ENCODE measurements around the gene EIF5A. TPM values are rescaled to one million over a fixed set of nuclear protein-coding genes. Genes with fewer than 3 reads are reported as not detected.

EIF5A gene
- total and polyA plus RNA-seq, 9 of the 15 experiments (the other 6 are each of a cell fraction or from before 2014, with no cell fraction given): 22.9 to 1,163 (median 772) TPM

DNA sequence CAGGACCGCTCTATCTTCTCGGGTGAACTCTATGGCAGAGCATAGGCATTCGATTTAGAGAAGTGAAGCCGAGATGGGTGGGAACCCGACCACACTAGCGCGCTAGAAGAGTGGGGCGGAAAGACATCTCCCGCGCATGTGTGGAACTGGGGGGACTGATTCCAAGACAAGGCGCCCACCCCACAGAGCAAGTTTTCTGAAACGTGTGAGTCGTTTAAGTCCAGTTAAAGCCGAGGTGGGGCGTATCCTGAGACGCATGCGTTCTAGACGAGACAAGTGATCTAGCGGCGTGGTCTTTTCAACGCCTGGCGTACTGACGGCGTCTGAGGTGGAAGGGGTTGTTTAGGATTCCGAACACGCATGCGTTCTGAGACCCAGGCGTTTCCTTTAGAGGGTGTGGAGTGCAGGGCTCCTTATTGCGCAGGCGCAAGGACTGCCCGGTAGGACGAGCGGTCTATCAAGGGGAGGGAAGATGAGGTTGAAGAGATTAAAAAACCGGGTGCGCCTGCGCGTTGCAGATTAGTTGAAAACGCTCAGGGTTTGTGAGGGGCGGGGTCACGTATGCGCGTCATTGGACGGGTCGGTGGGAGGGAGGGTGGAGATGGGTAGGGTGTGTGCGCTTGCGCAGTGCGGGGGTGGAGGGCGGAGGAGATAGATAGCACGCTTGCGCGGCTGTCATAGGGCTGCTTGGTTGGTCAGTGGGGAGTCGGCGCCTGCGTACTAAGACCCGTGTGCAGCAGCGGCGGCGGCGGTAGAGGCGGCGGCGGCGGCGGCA lies at the start of gene EIF5A (continued):
- TF ChIP-seq, protein P1, sequence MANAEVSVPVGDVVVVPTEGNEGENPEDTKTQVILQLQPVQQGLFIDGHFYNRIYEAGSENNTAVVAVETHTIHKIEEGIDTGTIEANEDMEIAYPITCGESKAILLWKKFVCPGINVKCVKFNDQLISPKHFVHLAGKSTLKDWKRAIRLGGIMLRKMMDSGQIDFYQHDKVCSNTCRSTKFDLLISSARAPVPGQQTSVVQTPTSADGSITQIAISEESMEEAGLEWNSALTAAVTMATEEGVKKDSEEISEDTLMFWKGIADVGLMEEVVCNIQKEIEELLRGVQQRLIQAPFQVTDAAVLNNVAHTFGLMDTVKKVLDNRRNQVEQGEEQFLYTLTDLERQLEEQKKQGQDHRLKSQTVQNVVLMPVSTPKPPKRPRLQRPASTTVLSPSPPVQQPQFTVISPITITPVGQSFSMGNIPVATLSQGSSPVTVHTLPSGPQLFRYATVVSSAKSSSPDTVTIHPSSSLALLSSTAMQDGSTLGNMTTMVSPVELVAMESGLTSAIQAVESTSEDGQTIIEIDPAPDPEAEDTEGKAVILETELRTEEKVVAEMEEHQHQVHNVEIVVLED (CRISPR knock-in tag; IDR thresholded peaks at IDR 0.05): peak; percentile 57
- TF ChIP-seq ZNF79 (CRISPR knock-in tag; IDR thresholded peaks at IDR 0.05; ENCODE audit: low read depth) (no peak), ATF7 (IDR thresholded peaks at IDR 0.05) (peak; percentile 48; the same call in 1 of the 2 replicates), NCOR1 (IDR thresholded peaks at IDR 0.05) (no peak), MEF2D (tag; conservative IDR thresholded peaks at IDR 0.05; ENCODE audit: low read depth) (no peak), JUNB (CRISPR knock-in tag; conservative IDR thresholded peaks at IDR 0.05) (no peak), SNIP1 (IDR thresholded peaks at IDR 0.05; ENCODE audit: low read depth) (peak; percentile 88), HDGF (IDR thresholded peaks at IDR 0.05) (peak; percentile 72; the same call in 1 of the 2 replicates), MTA3 (IDR thresholded peaks at IDR 0.05; ENCODE audit: borderline replicate concordance) (peak; percentile 56; the same call in 1 of the 2 replicates), ZNF699 (CRISPR knock-in tag; IDR thresholded peaks at IDR 0.05; ENCODE audit: insufficient replicate concordance) (no peak), CC2D1A (IDR thresholded peaks at IDR 0.05) (no peak), L3MBTL2 (IDR thresholded peaks at IDR 0.05) (peak; percentile 59; the same call in 1 of the 2 replicates), ZNF551 (CRISPR knock-in tag; IDR thresholded peaks at IDR 0.05) (no peak), NFRKB (IDR thresholded peaks at IDR 0.05; ENCODE audit: low read depth) (peak; percentile 93)
- TF ChIP-seq, protein P2, sequence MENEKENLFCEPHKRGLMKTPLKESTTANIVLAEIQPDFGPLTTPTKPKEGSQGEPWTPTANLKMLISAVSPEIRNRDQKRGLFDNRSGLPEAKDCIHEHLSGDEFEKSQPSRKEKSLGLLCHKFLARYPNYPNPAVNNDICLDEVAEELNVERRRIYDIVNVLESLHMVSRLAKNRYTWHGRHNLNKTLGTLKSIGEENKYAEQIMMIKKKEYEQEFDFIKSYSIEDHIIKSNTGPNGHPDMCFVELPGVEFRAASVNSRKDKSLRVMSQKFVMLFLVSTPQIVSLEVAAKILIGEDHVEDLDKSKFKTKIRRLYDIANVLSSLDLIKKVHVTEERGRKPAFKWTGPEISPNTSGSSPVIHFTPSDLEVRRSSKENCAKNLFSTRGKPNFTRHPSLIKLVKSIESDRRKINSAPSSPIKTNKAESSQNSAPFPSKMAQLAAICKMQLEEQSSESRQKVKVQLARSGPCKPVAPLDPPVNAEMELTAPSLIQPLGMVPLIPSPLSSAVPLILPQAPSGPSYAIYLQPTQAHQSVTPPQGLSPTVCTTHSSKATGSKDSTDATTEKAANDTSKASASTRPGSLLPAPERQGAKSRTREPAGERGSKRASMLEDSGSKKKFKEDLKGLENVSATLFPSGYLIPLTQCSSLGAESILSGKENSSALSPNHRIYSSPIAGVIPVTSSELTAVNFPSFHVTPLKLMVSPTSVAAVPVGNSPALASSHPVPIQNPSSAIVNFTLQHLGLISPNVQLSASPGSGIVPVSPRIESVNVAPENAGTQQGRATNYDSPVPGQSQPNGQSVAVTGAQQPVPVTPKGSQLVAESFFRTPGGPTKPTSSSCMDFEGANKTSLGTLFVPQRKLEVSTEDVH (IDR thresholded peaks at IDR 0.05; ENCODE audit: low read depth, partially characterized antibody): no peak
- TF ChIP-seq, protein P3, sequence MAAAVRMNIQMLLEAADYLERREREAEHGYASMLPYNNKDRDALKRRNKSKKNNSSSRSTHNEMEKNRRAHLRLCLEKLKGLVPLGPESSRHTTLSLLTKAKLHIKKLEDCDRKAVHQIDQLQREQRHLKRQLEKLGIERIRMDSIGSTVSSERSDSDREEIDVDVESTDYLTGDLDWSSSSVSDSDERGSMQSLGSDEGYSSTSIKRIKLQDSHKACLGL (CRISPR knock-in tag; IDR thresholded peaks at IDR 0.05; ENCODE audit: borderline replicate concordance, poor library complexity, severe bottlenecking): no peak
- TF ChIP-seq, protein P4, sequence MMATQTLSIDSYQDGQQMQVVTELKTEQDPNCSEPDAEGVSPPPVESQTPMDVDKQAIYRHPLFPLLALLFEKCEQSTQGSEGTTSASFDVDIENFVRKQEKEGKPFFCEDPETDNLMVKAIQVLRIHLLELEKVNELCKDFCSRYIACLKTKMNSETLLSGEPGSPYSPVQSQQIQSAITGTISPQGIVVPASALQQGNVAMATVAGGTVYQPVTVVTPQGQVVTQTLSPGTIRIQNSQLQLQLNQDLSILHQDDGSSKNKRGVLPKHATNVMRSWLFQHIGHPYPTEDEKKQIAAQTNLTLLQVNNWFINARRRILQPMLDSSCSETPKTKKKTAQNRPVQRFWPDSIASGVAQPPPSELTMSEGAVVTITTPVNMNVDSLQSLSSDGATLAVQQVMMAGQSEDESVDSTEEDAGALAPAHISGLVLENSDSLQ (IDR thresholded peaks at IDR 0.05): peak; percentile 88
